Mesodermal cell (in vitro differentiated cells): Measurements from ENCODE around the gene IFT43.

Experiments
- H3K27ac ChIP-seq: 2 replicates; pipeline ENCODE4 v1.7.0; 2013; ENCODE audit warnings: mild to moderate bottlenecking, low read depth, low read length, moderate library complexity; ENCODE audit not compliant: severe bottlenecking
- H3K36me3 ChIP-seq: 2 replicates; pipeline ENCODE4 v1.7.1; 2013; ENCODE audit warnings: mild to moderate bottlenecking, low read length, moderate library complexity; ENCODE audit not compliant: control insufficient read depth, insufficient read depth
- H3K4me1 ChIP-seq: one replicate; pipeline ENCODE4 v1.7.1; 2013; ENCODE audit warnings: mild to moderate bottlenecking, low read length; ENCODE audit not compliant: insufficient read depth, control insufficient read depth, poor library complexity, severe bottlenecking
- H3K4me3 ChIP-seq: 2 replicates; pipeline ENCODE4 v1.7.0; 2013; ENCODE audit warnings: low read length, control low read depth, mild to moderate bottlenecking; ENCODE audit not compliant: insufficient read depth, poor library complexity, severe bottlenecking; ENCODE audit errors: extremely low read depth
- H3K9me3 ChIP-seq: 2 replicates; pipeline ENCODE4 v1.7.1; 2013; ENCODE audit warnings: mild to moderate bottlenecking, low read length, moderate library complexity; ENCODE audit not compliant: control insufficient read depth
- WGBS, 2 experiments: methylation state at CpG; one replicate each; pipeline ENCODE4 v1.1.5; 2013; ENCODE audit warnings: missing lambda C conversion rate in 2 of 2; ENCODE audit not compliant: insufficient coverage in 2 of 2; 5-methylcytosine and 5-hydroxymethylcytosine counted together

The IFT43 gene

GRCh38 chr14:76051717-76052465 lies 66.3 kb downstream of the IFT43 start:
- Histone ChIP-seq H3K36me3 (no peaks in the 10 kb centered on the region), H3K9me3 (no peaks in the 10 kb centered on the region), H3K4me1 (no peaks in the 10 kb centered on the region), H3K27ac (no peak overlapping the region), H3K4me3 (no peak overlapping the region)
- WGBS, 2 experiments: 84 to 88% methylated on average over 5 to 10 of the region's 12 CpGs

GRCh38 chr14:76053572-76054355 lies 68.2 kb downstream of the IFT43 start:
- Histone ChIP-seq H3K9me3 (no peaks in the 10 kb centered on the region), H3K27ac (no peak overlapping the region), H3K4me3 (no peak overlapping the region), H3K4me1 (no peaks in the 10 kb centered on the region), H3K36me3 (no peaks in the 10 kb centered on the region)
- WGBS, 2 experiments: 93 to 94% methylated on average over 8 to 11 of the region's 15 CpGs

- no peak overlapping the region for H3K27ac ChIP-seq
- 82% methylated on average over 3 of the region's 3 CpGs; no CpG with 5 or more reads in 1 of the 2 experiments for WGBS, 2 experiments
- no peak overlapping the region for H3K4me3 ChIP-seq
- H3K4me1 ChIP-seq: no peaks in the 10 kb centered on the region
- no peaks in the 10 kb centered on the region for H3K9me3 ChIP-seq
- H3K36me3 ChIP-seq: no peaks in the 10 kb centered on the region
Observed at GRCh38 chr14:76055330-76055729, 69.8 kb downstream of the IFT43 start.

GRCh38 chr14:76056128-76056527 lies 70.6 kb downstream of the IFT43 start:
- H3K4me1 ChIP-seq: no peaks in the 10 kb centered on the region
- H3K9me3 ChIP-seq: no peaks in the 10 kb centered on the region
- no peaks in the 10 kb centered on the region for H3K36me3 ChIP-seq
- no peak overlapping the region for H3K4me3 ChIP-seq
- H3K27ac ChIP-seq: no peak overlapping the region
- WGBS, 2 experiments: 86 to 97% methylated on average over 5 to 7 of the region's 8 CpGs

GRCh38 chr14:76057914-76058313 lies 72.4 kb downstream of the IFT43 start:
- WGBS, 2 experiments: 94 to 99% methylated on average over 7 to 9 of the region's 11 CpGs
- H3K9me3 ChIP-seq: no peaks in the 10 kb centered on the region
- H3K27ac ChIP-seq: no peak overlapping the region
- no peaks in the 10 kb centered on the region for H3K4me1 ChIP-seq
- H3K4me3 ChIP-seq: no peak overlapping the region
- no peaks in the 10 kb centered on the region for H3K36me3 ChIP-seq

DNA sequence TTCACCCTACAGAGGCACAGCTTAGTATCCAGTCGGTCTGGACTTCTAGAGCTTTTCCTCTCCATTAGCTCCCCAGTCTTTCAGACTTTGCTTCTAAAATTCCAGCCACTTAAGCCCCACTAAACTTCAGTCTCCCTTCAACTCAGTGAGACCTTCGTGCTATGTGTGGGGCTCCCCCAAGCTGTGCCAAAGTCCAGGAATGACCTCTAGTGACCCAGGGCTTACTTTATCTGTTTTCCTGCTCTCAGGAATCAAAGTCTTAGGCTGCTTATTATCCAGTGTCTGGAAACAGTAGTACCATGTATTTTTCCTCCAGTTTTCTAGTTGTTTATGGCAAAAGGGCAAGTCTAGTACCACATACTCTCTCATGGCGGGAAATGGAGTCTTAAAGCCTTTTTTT lies 77.8 kb downstream of the IFT43 start:
- Histone ChIP-seq H3K9me3 (peaks cover 5% of the 10 kb centered on the region), H3K36me3 (peaks cover 7% of the 10 kb centered on the region), H3K27ac (no peak overlapping the region), H3K4me1 (no peaks in the 10 kb centered on the region), H3K4me3 (no peak overlapping the region)
- 92 to 100% methylated on average over 2 to 3 of the region's 3 CpGs for WGBS, 2 experiments

DNA sequence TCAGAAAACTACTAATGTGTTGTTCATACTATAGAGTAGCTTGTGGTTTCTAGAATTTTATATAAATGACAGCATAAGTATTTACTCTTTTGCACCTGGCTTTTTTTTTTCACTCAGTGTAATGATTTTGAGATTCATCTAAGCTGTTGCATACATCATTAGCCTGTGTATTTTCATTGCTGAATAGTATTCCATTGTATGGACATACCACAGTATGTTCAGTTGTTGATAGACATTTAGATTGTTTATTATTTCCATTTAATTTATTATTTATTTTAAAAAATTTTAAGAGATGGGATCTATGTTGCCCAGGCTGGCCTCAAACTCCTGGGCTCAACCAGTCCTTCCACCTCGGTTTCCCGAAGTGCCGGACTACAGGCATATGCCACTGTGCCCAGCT lies 80.0 kb downstream of the IFT43 start:
- no peak overlapping the region for H3K4me3 ChIP-seq
- H3K4me1 ChIP-seq: no peaks in the 10 kb centered on the region
- no peak overlapping the region for H3K27ac ChIP-seq
- whole genome bisulfite sequencing, 2 experiments: 96 to 100% methylated on average over 2 to 3 of the region's 3 CpGs
- peaks cover 5% of the 10 kb centered on the region for H3K9me3 ChIP-seq
- peaks cover 7% of the 10 kb centered on the region for H3K36me3 ChIP-seq

DNA sequence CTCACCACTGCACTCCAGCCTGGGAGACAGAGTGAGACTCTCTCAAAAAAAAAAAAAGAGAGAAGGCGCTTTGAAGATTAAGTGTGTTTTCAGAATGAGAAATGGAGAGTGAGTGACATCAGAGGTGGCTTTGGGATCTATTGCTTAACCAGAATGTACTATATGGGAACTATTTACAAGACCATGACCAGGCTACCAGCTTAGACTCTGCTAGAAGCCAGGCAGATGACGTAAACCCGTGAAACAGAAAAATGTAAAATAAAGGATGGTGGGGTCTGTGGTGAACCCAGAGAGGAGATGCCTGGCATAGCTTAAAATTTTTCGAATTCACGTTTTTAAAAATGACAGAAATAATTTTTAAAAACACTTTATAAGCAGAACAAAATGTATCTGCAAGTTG lies 82.0 kb downstream of the IFT43 start:
- WGBS, 2 experiments: 60% methylated on average over 2 of the region's 5 CpGs; no CpG with 5 or more reads in 1 of the 2 experiments
- H3K4me1 ChIP-seq: no peaks in the 10 kb centered on the region
- H3K36me3 ChIP-seq: peaks cover 7% of the 10 kb centered on the region
- no peak overlapping the region for H3K4me3 ChIP-seq
- H3K9me3 ChIP-seq: peaks cover 5% of the 10 kb centered on the region
- no peak overlapping the region for H3K27ac ChIP-seq

DNA sequence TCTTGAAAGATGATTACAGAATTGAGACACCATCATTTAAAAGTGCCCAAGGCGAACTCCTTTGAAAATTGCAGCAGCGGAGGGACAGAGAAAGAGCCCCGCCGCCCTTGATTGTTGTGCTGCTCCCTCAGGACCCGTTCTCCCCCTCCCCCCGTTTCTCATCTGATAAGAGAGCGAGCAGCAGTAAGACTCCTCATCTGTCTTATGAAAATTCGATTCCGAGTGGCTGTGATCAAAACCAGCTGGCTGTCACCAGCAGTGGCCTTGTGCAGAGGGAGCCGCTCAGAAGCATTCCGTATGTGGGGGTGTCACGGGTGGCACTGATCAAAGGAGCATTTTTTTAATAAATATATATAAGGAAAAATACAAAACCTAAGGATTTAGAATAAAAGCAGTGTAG lies 88.2 kb downstream of the IFT43 start:
- 87 to 92% methylated on average over 9 of the region's 12 CpGs for WGBS, 2 experiments
- Histone ChIP-seq H3K4me1 (no peaks in the 10 kb centered on the region), H3K9me3 (no peaks in the 10 kb centered on the region), H3K27ac (no peak overlapping the region), H3K36me3 (no peaks in the 10 kb centered on the region), H3K4me3 (no peak overlapping the region)

DNA sequence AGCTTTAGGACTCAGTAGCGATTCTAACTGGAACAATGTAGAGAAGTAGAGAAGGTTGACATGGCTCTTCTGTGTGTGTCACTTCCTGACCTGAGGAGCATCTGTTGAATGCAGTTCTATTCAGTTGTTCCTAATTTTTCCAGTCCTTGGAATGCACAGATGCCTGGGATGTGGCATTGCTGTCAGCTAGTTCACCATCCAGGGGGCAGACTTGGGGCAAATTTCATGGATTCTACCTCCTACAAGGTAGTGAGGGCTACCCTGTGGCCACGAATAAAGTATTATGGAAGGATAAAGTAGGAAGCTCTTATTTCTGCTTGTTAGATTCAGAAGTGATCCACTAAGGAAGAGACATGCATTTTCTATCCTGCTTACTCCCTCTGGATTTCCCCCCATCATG lies 91.8 kb downstream of the IFT43 start:
- Histone ChIP-seq H3K36me3 (no peaks in the 10 kb centered on the region), H3K27ac (no peak overlapping the region), H3K4me3 (no peak overlapping the region), H3K4me1 (no peaks in the 10 kb centered on the region), H3K9me3 (no peaks in the 10 kb centered on the region)
- WGBS, 2 experiments: 86 to 100% methylated on average over 1 of the region's 2 CpGs

- Histone ChIP-seq H3K4me1 (no peaks in the 10 kb centered on the region), H3K27ac (no peak overlapping the region), H3K4me3 (no peak overlapping the region), H3K9me3 (no peaks in the 10 kb centered on the region), H3K36me3 (no peaks in the 10 kb centered on the region)
- 91 to 99% methylated on average over 4 of the region's 10 CpGs for WGBS, 2 experiments
Observed at GRCh38 chr14:76078501-76078900, 92.9 kb downstream of the IFT43 start.
